ENCODE results near the gene KREMEN2.

KREMEN2 gene

DNA sequence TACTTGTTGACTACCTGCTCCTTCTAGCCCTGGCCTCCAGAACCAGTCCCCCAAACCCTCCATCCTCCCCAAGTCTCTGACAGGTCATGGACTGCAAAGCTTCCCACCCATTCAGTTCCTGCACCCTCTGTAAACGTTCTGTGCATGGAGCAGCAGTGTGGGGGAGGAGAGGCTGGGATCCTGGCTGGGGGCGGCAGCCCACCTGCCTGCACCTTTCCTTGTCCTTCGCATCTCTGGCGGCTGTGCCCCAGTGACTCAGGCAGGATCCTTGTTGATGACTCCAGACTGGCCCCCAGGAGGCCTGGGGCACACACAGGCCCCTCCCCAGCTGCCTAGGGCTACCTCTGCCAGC, 17.8 kb downstream of the KREMEN2 start:
- DNase-seq (no peak), ATAC-seq (replicated peaks) (no peak)
- Mint-ChIP-seq H3K27me3 (peaks cover 5 to 7% of the 10 kb centered on the region in 2 donors), H3K36me3 (ENCODE audit: insufficient read depth) (peaks cover 4% of the 10 kb centered on the region), H3K9me3 (no peaks in the 10 kb centered on the region), H3K4me1 (ENCODE audit: low read depth in 2 of 2) (peaks cover 11 to 15% of the 10 kb centered on the region in 2 donors), H3K4me3 (peak overlapping the region; percentile 74 to 78), H3K27ac (peak overlapping the region; percentile 84 to 88)

DNA sequence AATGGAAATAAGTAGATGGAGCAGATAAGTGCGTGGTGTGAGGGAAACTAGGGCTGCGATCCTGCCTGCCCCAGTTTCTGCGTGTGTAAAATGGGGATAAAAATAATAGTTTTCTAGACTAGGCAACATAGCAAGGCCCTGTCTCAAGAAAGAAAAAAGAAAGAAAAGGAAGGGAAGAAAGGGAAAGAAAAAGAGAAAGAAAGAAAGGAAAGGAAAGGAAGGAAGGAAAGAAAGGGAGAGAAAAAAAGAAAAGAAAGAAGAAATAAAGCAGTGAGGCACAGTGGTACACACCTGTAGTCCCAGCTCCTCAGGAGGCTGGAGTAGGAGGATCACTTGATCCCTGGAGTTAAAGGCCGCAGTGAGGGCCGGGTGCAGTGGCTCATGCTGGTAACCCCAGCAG, 18.3 kb downstream of the KREMEN2 start:
- H3K4me1 Mint-ChIP-seq (ENCODE audit: low read depth in 2 of 2), result peaks cover 11 to 15% of the 10 kb centered on the region in 2 donors
- H3K36me3 Mint-ChIP-seq (ENCODE audit: insufficient read depth), result peaks cover 4% of the 10 kb centered on the region
- H3K4me3 Mint-ChIP-seq, result peak overlapping the region; percentile 19 to 78
- peaks cover 5 to 9% of the 10 kb centered on the region in 2 donors for H3K27me3 Mint-ChIP-seq
- DNase-seq, result no peak
- H3K9me3 Mint-ChIP-seq, result no peaks in the 10 kb centered on the region
- ATAC-seq (replicated peaks), result no peak
- H3K27ac Mint-ChIP-seq, result no peak overlapping the region

DNA sequence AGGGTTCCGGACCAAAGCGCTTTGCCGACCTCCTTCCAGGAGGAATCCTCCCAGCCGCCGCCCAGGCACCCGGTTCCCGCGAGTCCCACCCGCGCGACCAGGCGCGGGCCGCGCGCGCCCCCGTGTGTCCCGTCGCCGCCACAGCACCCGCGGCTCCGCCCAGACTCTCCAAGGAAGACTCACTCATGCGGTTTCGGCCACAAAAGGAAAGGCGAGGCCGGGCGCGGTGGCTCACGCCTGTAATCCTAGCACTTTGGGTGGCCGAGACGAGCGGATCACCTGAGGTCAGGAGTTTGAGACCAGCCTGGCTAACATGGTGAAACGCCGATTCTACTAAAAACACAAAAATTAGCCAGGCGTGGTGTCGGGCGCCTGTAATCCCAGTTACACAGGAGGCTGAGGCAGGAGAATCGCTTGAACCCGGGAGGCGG, 19.6 kb downstream of the KREMEN2 start:
- ATAC-seq (replicated peaks), result peak; percentile 47
- Mint-ChIP-seq H3K4me3 (peak overlapping the region; percentile 31 to 55), H3K36me3 (ENCODE audit: insufficient read depth) (peaks cover 4% of the 10 kb centered on the region), H3K27ac (no peak overlapping the region), H3K9me3 (no peaks in the 10 kb centered on the region), H3K27me3 (peaks cover 5 to 15% of the 10 kb centered on the region in 2 donors), H3K4me1 (ENCODE audit: low read depth in 2 of 2) (peaks cover 11 to 15% of the 10 kb centered on the region in 2 donors)
- peak; percentile 36 to 43 (median 41) for DNase-seq

DNA sequence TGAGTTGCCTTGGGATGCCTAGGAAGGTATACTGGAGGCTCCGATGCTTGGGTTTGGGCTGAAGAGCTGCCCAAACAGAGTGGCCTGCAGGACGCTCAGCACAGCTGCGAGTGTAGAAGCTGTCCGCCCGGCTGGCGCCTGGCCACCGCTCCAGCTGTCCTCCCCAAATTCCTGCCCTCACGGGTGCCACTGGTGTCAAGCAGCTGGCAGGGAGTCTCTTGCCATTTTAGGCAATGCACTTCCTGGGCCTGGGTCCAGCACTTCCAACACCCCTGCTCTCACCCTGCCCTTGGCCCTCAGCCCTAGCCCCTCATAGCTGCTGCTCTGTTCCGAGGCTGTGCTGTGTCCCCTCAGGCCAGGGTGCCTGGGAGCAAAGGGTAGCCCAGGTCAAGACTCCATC, 21.4 kb downstream of the KREMEN2 start:
- H3K27ac Mint-ChIP-seq, result no peak overlapping the region
- peaks cover 5 to 33% of the 10 kb centered on the region in 2 donors for H3K27me3 Mint-ChIP-seq
- no peaks in the 10 kb centered on the region for H3K9me3 Mint-ChIP-seq
- ATAC-seq (replicated peaks), result no peak
- peaks cover 11% of the 10 kb centered on the region in 2 donors for H3K4me1 Mint-ChIP-seq (ENCODE audit: low read depth in 2 of 2)
- H3K4me3 Mint-ChIP-seq, result no peak overlapping the region
- DNase-seq, result no peak
- peaks cover 4% of the 10 kb centered on the region for H3K36me3 Mint-ChIP-seq (ENCODE audit: insufficient read depth)

DNA sequence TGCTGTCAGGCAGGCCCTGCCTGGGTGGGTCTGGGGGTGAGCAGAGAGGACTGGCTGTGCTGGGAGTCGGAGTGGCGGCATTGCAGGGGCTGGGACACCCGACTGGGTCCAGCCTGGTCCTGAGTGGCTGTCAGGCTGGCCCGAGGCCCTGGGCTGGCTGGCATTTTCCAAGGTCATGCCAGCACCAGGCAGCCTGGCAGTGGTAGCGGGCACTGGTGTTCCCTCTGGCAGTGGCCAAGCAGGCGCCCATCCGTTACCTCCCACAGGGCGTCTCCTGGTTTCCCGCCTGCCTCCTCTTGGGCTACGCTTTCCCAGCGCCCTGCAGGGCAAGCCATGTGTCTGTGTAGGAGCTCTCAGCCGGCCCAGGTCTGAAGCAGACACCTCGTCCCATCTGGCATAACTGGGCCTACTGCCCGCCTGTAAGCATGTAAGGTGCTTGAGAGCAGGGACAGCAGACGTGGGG, 21.8 kb downstream of the KREMEN2 start:
- no peak overlapping the region for H3K4me3 Mint-ChIP-seq
- H3K36me3 Mint-ChIP-seq (ENCODE audit: insufficient read depth), result peaks cover 4% of the 10 kb centered on the region
- ATAC-seq (replicated peaks) (no peak), DNase-seq (no peak)
- H3K4me1 Mint-ChIP-seq (ENCODE audit: low read depth in 2 of 2), result peaks cover 10 to 11% of the 10 kb centered on the region in 2 donors
- H3K27ac Mint-ChIP-seq, result no peak overlapping the region
- peaks cover 5 to 37% of the 10 kb centered on the region in 2 donors for H3K27me3 Mint-ChIP-seq
- no peaks in the 10 kb centered on the region for H3K9me3 Mint-ChIP-seq

DNA sequence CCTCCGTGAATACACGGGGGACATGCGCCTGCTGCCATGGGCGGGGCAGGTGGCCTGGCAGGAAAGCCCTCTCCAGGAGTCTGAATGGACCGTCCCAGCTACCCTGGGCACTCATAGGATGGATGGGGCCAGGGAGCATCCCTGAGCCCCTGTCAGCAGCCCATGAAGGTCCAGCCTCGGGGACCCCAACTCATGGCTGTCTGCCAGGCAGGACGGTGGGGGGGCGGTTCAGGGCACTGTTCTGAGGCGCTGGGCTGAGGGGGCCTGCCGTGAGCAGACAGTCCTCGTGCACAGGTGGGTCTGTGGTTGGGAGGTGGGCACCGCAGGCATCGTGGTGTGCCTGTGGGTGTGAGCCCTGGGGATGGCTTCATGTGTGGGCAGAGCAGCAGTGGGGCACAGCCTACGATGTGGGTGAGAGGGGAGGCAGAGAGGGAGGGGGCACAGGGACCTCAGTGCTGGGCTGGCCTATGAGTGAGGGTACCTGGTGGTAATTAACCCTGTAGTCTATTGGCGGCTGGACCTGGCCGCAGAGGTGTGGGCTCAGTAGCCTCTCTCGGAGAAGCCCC, 22.6 kb downstream of the KREMEN2 start:
- Mint-ChIP-seq H3K27ac (peak overlapping the region in 1 of 2 donors; percentile 38), H3K4me1 (ENCODE audit: low read depth in 2 of 2) (peaks cover 5 to 6% of the 10 kb centered on the region in 2 donors), H3K9me3 (no peaks in the 10 kb centered on the region), H3K4me3 (no peak overlapping the region), H3K27me3 (peaks cover 5 to 37% of the 10 kb centered on the region in 2 donors), H3K36me3 (ENCODE audit: insufficient read depth) (no peaks in the 10 kb centered on the region)
- ATAC-seq (replicated peaks), result no peak
- no peak for DNase-seq

DNA sequence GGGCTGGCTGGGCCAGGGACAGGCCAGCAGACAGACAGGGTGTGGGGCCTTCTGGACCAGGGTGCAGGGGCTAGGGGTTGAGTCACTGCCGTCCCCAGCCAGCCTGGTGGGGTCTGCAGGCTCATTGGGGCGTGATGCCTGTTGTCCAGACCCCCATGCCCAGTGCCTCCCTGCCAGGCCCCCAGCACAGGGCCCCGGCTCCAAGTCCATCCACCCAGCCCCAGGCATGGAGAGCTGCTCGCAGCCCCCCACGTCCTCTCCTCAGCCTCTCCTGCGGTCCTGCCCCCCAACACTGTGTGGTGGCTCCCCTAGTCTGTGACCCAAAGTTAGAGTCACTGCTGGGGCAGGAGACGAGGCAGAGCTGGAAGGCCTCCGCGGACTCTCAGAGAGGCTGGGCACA, 23.2 kb downstream of the KREMEN2 start:
- H3K36me3 Mint-ChIP-seq (ENCODE audit: insufficient read depth), result no peaks in the 10 kb centered on the region
- H3K9me3 Mint-ChIP-seq, result no peaks in the 10 kb centered on the region
- no peak overlapping the region for H3K27ac Mint-ChIP-seq
- no peak for DNase-seq
- no peak overlapping the region for H3K4me3 Mint-ChIP-seq
- H3K27me3 Mint-ChIP-seq, result peaks cover 5 to 37% of the 10 kb centered on the region in 2 donors
- ATAC-seq (replicated peaks), result no peak
- peaks cover 4% of the 10 kb centered on the region in 2 donors for H3K4me1 Mint-ChIP-seq (ENCODE audit: low read depth in 2 of 2)

DNA sequence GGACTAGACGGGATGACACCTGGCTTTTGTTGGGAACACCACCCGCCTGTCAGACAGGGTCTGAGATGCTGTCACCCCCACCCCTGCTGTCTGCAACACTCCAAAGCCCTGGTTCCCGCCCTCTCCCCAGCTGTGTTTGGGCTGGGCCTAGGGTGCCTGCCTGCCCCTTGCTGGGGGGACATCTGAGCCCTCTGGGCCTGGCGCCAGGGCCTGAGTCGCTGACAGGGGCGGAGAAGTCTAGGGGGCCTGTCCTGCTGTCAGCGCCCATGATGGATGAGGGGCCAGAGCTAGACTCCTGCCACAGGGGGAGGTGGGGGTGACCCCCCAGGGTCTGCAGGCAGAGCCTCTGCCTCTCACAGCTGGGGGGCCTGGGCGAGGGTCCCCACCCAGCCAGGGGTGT, 23.8 kb downstream of the KREMEN2 start:
- Mint-ChIP-seq H3K36me3 (ENCODE audit: insufficient read depth) (no peaks in the 10 kb centered on the region), H3K4me3 (no peak overlapping the region), H3K27ac (no peak overlapping the region), H3K4me1 (ENCODE audit: low read depth in 2 of 2) (peaks cover 4% of the 10 kb centered on the region in 2 donors), H3K9me3 (no peaks in the 10 kb centered on the region), H3K27me3 (peaks cover 5 to 37% of the 10 kb centered on the region in 2 donors)
- no peak for ATAC-seq (replicated peaks)
- no peak for DNase-seq

DNA sequence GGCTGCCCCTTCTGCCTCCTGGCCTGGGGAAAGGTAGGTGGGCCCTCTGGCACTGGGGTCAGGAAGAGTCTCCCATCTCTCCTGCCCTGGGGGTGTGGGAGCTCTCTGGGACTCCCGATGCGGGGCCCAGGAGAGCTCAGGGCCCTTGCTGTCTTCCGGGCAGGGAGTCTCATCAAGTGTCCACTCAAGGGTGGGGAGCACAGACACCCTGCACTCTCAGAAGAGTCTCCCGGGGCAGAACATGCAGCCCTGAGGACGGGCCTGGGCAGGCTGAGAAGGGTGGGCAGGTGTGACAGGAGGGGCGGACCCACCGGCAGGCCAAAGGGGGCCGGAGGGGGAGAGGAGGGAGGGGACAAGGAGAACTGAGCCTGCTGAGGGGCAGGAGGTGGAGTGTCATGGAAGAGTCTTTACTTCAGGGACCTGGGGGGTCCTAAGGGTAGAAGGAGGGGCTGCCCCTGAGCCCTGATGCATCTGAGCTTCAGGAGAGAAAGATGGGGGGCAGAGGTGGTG, 24.6 kb downstream of the KREMEN2 start:
- Mint-ChIP-seq H3K27ac (no peak overlapping the region), H3K4me3 (no peak overlapping the region), H3K9me3 (no peaks in the 10 kb centered on the region), H3K36me3 (ENCODE audit: insufficient read depth) (no peaks in the 10 kb centered on the region), H3K4me1 (ENCODE audit: low read depth in 2 of 2) (peaks cover 3 to 4% of the 10 kb centered on the region in 2 donors), H3K27me3 (peaks cover 5 to 37% of the 10 kb centered on the region in 2 donors)
- DNase-seq, result no peak
- no peak for ATAC-seq (replicated peaks)

DNA sequence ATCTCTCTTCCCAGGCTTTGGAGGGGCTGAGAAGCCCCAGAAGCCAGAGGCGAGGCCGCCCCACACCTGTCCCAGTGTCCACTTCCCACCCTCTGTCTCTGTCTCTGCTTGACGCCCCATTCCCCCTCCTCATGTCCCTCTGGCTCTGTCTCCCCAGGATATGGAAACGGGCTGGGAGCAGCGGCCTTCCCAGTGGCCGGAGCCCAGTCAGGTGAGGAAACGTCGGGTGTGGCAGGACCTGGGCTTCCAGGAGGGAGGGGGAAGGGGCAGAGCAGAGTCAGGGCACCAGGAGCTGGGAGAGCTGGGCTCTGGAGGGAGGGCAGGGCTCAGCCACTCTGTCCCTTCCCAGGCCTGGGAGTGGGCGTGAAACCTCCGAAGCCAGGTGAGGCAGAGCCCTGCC, 26.8 kb downstream of the KREMEN2 start:
- ATAC-seq (replicated peaks) (no peak), DNase-seq (no peak)
- Mint-ChIP-seq H3K27ac (no peak overlapping the region), H3K36me3 (ENCODE audit: insufficient read depth) (no peaks in the 10 kb centered on the region), H3K4me3 (no peak overlapping the region), H3K4me1 (ENCODE audit: low read depth in 2 of 2) (no peaks in the 10 kb centered on the region), H3K27me3 (peaks cover 5 to 37% of the 10 kb centered on the region in 2 donors), H3K9me3 (no peaks in the 10 kb centered on the region)

DNA sequence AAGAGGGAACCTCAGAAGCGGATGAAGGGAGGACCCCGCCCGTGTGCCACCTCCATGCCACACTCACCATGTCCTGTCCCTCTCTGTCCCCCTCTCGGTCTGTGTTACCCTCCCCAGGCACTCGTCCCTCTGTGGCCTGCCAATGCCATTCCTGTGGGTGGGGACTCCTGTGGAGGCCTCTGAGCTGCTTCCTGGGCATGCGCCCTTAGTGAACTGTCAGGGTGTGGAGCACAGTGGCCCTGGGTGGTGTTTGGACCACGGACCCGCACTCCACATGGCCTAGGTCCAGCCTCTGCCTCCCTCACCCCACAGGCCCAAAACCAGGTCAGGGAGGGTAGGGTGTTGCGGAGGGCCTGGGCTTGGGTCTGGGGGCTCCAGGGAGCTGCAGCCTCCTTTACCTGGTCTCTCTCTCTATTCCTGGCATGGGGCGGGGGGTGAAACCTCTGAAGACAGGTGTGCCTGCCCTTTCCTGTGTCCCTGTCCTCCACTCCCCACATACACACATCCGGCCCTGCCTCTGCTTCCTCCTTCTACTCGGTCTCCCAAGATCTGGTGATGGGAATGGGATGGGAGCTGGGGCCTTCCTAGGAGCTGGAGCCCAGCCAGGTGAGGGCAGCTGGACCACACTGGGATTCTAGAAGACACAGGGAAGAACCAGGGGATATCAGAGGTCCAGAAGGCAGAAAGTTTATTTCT, 27.6 kb downstream of the KREMEN2 start:
- peaks cover 1 to 32% of the 10 kb centered on the region in 2 donors for H3K27me3 Mint-ChIP-seq
- H3K36me3 Mint-ChIP-seq (ENCODE audit: insufficient read depth), result no peaks in the 10 kb centered on the region
- no peak for DNase-seq

DNA sequence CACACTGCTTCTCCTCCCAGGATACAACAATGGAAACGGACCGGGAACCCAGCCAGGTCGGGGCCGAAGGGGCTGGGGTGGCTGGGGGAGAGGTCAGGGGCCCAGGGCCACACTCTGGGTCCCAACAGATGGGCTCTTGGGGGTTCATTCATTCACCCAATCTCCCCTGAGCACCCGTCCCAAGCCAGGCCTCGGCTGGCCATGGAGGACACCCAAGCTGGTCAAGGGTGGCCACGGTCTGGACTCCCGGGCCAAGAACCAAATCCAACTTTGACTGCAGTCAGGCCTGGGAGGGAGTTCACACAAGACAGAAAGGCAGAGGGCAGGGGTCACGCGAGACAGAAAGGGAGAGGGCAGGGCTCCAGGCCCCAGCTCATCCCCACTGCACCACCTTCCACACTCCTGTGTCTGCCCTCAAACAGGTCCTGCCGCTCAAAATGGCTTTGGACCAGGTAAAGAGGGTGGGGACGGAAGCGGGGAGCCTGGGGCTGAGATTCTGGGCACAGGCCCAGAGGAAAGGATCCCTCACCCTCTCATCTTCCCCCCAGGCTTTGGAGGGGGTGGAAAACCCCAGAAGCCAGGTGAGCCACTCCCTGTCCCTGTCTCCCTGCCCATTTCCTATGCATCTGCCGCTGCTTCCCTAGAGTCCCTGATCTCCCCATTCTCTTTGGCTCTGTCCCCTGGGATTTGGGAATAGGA, 28.5 kb downstream of the KREMEN2 start:
- Mint-ChIP-seq H3K36me3 (ENCODE audit: insufficient read depth) (no peaks in the 10 kb centered on the region), H3K4me1 (ENCODE audit: low read depth in 2 of 2) (no peaks in the 10 kb centered on the region), H3K27ac (no peak overlapping the region), H3K27me3 (peaks cover 0 to 29% of the 10 kb centered on the region in 2 donors), H3K4me3 (no peak overlapping the region), H3K9me3 (no peaks in the 10 kb centered on the region)
- ATAC-seq (replicated peaks) (no peak), DNase-seq (no peak)

More for the DNA sequence above, 27.6 kb downstream of the KREMEN2 start:
- no peak for ATAC-seq (replicated peaks)
- Mint-ChIP-seq H3K4me1 (ENCODE audit: low read depth in 2 of 2) (no peaks in the 10 kb centered on the region), H3K9me3 (no peaks in the 10 kb centered on the region), H3K27ac (no peak overlapping the region), H3K4me3 (no peak overlapping the region)

DNA sequence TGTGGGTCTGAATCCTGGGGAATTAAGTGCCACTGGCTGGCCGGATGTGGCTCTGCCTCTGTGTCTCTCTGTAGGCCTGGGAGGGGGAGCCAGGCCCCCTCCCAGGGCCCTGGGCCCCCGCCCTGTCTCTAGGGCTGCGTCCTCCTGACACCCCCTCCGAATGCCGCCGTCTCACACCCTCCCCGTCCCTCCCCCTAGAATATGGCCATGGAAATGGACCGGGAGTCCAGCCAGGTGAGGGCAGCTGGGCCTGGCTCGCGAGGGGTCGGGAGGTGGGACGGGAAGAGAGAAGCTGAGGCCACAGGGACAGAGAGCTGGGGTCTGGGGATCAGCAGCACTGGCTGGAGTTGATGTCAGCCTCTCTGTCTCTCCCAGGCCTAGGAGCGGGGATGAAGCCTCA, 32.2 kb downstream of the KREMEN2 start:
- H3K4me1 Mint-ChIP-seq (ENCODE audit: low read depth in 2 of 2), result no peaks in the 10 kb centered on the region
- ATAC-seq (replicated peaks) (no peak), DNase-seq (no peak)
- no peak overlapping the region for H3K4me3 Mint-ChIP-seq
- no peak overlapping the region for H3K27ac Mint-ChIP-seq
- no peaks in the 10 kb centered on the region for H3K9me3 Mint-ChIP-seq
- H3K27me3 Mint-ChIP-seq, result peaks cover 16 to 30% of the 10 kb centered on the region in 2 donors
- H3K36me3 Mint-ChIP-seq (ENCODE audit: insufficient read depth), result peaks cover under 1% of the 10 kb centered on the region

Measured in effector memory CD8-positive, alpha-beta T cell (primary cell).